ENCODE data around the gene SNCAIP.

GRCh38 chr5:122319897-122320296 is 7.9 kb downstream of the SNCAIP start:
- TF ChIP-seq, protein P1, sequence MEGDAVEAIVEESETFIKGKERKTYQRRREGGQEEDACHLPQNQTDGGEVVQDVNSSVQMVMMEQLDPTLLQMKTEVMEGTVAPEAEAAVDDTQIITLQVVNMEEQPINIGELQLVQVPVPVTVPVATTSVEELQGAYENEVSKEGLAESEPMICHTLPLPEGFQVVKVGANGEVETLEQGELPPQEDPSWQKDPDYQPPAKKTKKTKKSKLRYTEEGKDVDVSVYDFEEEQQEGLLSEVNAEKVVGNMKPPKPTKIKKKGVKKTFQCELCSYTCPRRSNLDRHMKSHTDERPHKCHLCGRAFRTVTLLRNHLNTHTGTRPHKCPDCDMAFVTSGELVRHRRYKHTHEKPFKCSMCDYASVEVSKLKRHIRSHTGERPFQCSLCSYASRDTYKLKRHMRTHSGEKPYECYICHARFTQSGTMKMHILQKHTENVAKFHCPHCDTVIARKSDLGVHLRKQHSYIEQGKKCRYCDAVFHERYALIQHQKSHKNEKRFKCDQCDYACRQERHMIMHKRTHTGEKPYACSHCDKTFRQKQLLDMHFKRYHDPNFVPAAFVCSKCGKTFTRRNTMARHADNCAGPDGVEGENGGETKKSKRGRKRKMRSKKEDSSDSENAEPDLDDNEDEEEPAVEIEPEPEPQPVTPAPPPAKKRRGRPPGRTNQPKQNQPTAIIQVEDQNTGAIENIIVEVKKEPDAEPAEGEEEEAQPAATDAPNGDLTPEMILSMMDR (IDR thresholded peaks at IDR 0.05), result no peak
- no peak for TF ChIP-seq POLR2A (IDR thresholded peaks at IDR 0.05)
